CD4-positive, alpha-beta T cell (primary cell): Measurements from ENCODE around the gene FCHO2. TPM values are rescaled to one million over a fixed set of nuclear protein-coding genes. Genes with fewer than 3 reads are reported as not detected.

Source experiments
- ATAC-seq: fragments of 200-7000 bp; cut with Tn5 transposase; one replicate; pipeline ENCODE4 v1.10.0; 2022; ENCODE audit warnings: mild to moderate bottlenecking; ENCODE audit not compliant: poor library complexity
- CTCF ChIA-PET: fragments of 350-600 bp; sonication (Branson Sonifier 250); formaldehyde crosslinking; loops from one replicate; lab custom pipeline; 2021; ENCODE audit warnings: antibody characterized with exemption, inconsistent platforms; lab: Charles Lee
- POLR2A ChIA-PET: fragments of 350-600 bp; sonication (Branson Sonifier 250); formaldehyde crosslinking; loops from one replicate; lab custom pipeline; 2021; ENCODE audit warnings: antibody characterized with exemption, inconsistent platforms; lab: Charles Lee
- DNase-seq, 14 experiments: peaks; one replicate each; pipeline ENCODE4 v3.0.0-alpha.2; 2013 to 2020; ENCODE audit warnings: mixed read lengths in 2 of 14
- H3K27ac ChIP-seq, 2 donors: one replicate each; pipeline versions ENCODE4 v1.5.1 to v1.7.0; 2013; ENCODE audit warnings: low read length in 2 of 2, low read depth in 1 of 2, mild to moderate bottlenecking in 1 of 2
- H3K27me3 ChIP-seq, 2 experiments: 1 replicate in 1 of 2; 2 replicates in 1 of 2; pipeline versions ENCODE4 v1.6.1 to v1.7.0; 2013; ENCODE audit warnings: low read length in 2 of 2, control low read depth in 1 of 2, mild to moderate bottlenecking in 1 of 2, moderate library complexity in 1 of 2; ENCODE audit not compliant: insufficient read depth in 2 of 2, control insufficient read depth in 1 of 2
- H3K36me3 ChIP-seq: one replicate; pipeline ENCODE4 v1.6.1; 2013; ENCODE audit warnings: low read length, control low read depth; ENCODE audit not compliant: insufficient read depth
- H3K4me1 ChIP-seq: one replicate; pipeline ENCODE4 v1.6.1; 2013; ENCODE audit warnings: low read length, control low read depth; ENCODE audit not compliant: insufficient read depth
- H3K4me3 ChIP-seq: one replicate; pipeline ENCODE4 v1.5.1; 2013; ENCODE audit warnings: mild to moderate bottlenecking, low read length, moderate library complexity
- H3K9me3 ChIP-seq, 2 experiments: 1 replicate in 1 of 2; 2 replicates in 1 of 2; pipeline versions ENCODE4 v1.6.1 to v1.7.0; 2013; ENCODE audit warnings: low read length in 2 of 2, mild to moderate bottlenecking in 2 of 2, control low read depth in 1 of 2, moderate library complexity in 1 of 2; ENCODE audit not compliant: control insufficient read depth in 1 of 2, insufficient read depth in 1 of 2
- H3K27ac Mint-ChIP-seq: one replicate; pipeline ENCODE4 v1.8.0; 2020; ENCODE audit warnings: mixed read lengths
- H3K27me3 Mint-ChIP-seq: one replicate; pipeline ENCODE4 v1.8.0; 2021; ENCODE audit warnings: mixed read lengths
- H3K36me3 Mint-ChIP-seq: one replicate; pipeline ENCODE4 v1.8.0; 2021; ENCODE audit warnings: low read depth, mixed read lengths
- H3K4me1 Mint-ChIP-seq: one replicate; pipeline ENCODE4 v1.8.0; 2021; ENCODE audit warnings: low read depth, mixed read lengths
- H3K4me3 Mint-ChIP-seq: one replicate; pipeline ENCODE4 v1.8.0; 2020; ENCODE audit warnings: mild to moderate bottlenecking, mixed read lengths
- H3K9me3 Mint-ChIP-seq: one replicate; pipeline ENCODE4 v1.8.0; 2020; ENCODE audit warnings: mixed read lengths
- intact Hi-C, 2 experiments: fragments of 100-400 bp; cut with DNase I in 1 of 2; cut with micrococcal nuclease in 1 of 2; formaldehyde crosslinking; loops; one replicate each; pipeline versions ENCODE4 v1.15.1 to v1.9.0; 2023 to 2025; cut with DNase I, micrococcal nuclease
- total RNA-seq, 174 experiments: library from RNA in 2 of 174; stranded (reverse) in 2 of 174; gene quantifications; one replicate each; pipeline ENCODE4 v1.2.3 and lab custom pipeline; 2021 to 2026
- TF ChIP-seq, protein P1 (sequence below): fragments of 200-600 bp; IDR thresholded peaks from one replicate; pipeline ENCODE4 v1.8.0; 2022; ENCODE audit warnings: antibody characterized with exemption, mild to moderate bottlenecking

FCHO2 gene
- total RNA-seq, 2 experiments from 2014 or later = 2.0 to 2.6 TPM

GRCh38 chr5:73027816-73028215 lies 72.0 kb downstream of the FCHO2 start:
- H3K4me3 Mint-ChIP-seq = no peak overlapping the region
- ChIA-PET POLR2A (no interaction called here), CTCF (no interaction called here)
- H3K9me3 Mint-ChIP-seq = no peaks in the 10 kb centered on the region
- no peaks in the 10 kb centered on the region for H3K27me3 ChIP-seq
- H3K27me3 Mint-ChIP-seq = peaks cover 4% of the 10 kb centered on the region
- no peak overlapping the region for H3K27ac ChIP-seq
- H3K4me1 ChIP-seq = no peaks in the 10 kb centered on the region
- no peak overlapping the region for H3K27ac Mint-ChIP-seq
- ATAC-seq (no peak), DNase-seq (no peak)
- intact Hi-C loops = no loop called here
- H3K36me3 ChIP-seq = no peaks in the 10 kb centered on the region
- TF ChIP-seq, protein P1, sequence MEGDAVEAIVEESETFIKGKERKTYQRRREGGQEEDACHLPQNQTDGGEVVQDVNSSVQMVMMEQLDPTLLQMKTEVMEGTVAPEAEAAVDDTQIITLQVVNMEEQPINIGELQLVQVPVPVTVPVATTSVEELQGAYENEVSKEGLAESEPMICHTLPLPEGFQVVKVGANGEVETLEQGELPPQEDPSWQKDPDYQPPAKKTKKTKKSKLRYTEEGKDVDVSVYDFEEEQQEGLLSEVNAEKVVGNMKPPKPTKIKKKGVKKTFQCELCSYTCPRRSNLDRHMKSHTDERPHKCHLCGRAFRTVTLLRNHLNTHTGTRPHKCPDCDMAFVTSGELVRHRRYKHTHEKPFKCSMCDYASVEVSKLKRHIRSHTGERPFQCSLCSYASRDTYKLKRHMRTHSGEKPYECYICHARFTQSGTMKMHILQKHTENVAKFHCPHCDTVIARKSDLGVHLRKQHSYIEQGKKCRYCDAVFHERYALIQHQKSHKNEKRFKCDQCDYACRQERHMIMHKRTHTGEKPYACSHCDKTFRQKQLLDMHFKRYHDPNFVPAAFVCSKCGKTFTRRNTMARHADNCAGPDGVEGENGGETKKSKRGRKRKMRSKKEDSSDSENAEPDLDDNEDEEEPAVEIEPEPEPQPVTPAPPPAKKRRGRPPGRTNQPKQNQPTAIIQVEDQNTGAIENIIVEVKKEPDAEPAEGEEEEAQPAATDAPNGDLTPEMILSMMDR = no peak
- no peaks in the 10 kb centered on the region for H3K4me1 Mint-ChIP-seq
- H3K9me3 ChIP-seq = no peaks in the 10 kb centered on the region
- H3K36me3 Mint-ChIP-seq = no peaks in the 10 kb centered on the region
- no peak overlapping the region for H3K4me3 ChIP-seq

DNA sequence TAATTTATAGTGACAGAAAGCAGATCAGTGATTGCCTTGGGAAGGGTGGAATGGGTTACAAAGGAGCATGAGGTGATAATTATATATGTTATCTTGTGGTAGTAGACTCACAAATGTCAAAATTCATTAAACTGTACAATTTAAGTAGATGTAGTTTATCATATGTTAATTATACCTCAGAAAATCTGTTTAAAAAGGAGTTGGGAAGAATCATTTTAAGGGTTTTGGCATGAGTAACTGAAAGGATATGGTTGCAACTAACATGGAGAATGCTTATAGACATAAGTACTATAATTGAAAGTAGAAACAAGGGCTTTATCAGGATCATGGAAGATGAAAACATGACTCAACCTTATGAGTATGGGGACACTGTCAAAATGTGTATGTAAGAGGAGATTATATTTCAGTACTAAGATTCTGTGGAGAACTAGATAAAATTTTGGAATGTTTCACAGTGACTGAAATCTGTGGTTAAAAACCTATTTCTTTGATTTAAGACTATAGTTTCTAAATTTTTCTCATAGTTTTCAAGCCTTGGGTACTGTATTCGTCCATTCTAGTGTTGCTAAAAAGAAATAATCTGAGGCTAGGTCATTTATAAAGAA lies 73.3 kb downstream of the FCHO2 start:
- ATAC-seq (no peak), DNase-seq (no peak)
- H3K36me3 ChIP-seq = no peaks in the 10 kb centered on the region
- ChIA-PET CTCF (no interaction called here), POLR2A (no interaction called here)
- H3K27me3 ChIP-seq = no peaks in the 10 kb centered on the region
- H3K9me3 ChIP-seq = no peaks in the 10 kb centered on the region
- no peaks in the 10 kb centered on the region for H3K36me3 Mint-ChIP-seq
- TF ChIP-seq, protein P1 = no peak
- no peaks in the 10 kb centered on the region for H3K4me1 ChIP-seq
- no peaks in the 10 kb centered on the region for H3K4me1 Mint-ChIP-seq
- no peak overlapping the region for H3K4me3 Mint-ChIP-seq
- intact Hi-C loops = no loop called here
- H3K27ac ChIP-seq = no peak overlapping the region
- peaks cover 4% of the 10 kb centered on the region for H3K27me3 Mint-ChIP-seq
- H3K27ac Mint-ChIP-seq = no peak overlapping the region
- no peaks in the 10 kb centered on the region for H3K9me3 Mint-ChIP-seq
- no peak overlapping the region for H3K4me3 ChIP-seq

- Mint-ChIP-seq H3K27me3 (peaks cover 3% of the 10 kb centered on the region), H3K36me3 (no peaks in the 10 kb centered on the region), H3K4me1 (no peaks in the 10 kb centered on the region), H3K9me3 (no peaks in the 10 kb centered on the region), H3K4me3 (no peak overlapping the region), H3K27ac (no peak overlapping the region)
- Histone ChIP-seq H3K27me3 (no peaks in the 10 kb centered on the region), H3K27ac (no peak overlapping the region), H3K4me1 (no peaks in the 10 kb centered on the region), H3K9me3 (no peaks in the 10 kb centered on the region), H3K36me3 (no peaks in the 10 kb centered on the region), H3K4me3 (no peak overlapping the region)
- intact Hi-C loops = no loop called here
- TF ChIP-seq, protein P1 = no peak
- ATAC-seq (no peak), DNase-seq (no peak)
- ChIA-PET CTCF (no interaction called here), POLR2A (no interaction called here)
Measured at GRCh38 chr5:73030531-73030930, 74.7 kb downstream of the FCHO2 start.
